Right atrium auricular region (tissue), 2 donors: ENCODE data around the gene SYT5. TPM values are rescaled to one million over a fixed set of nuclear protein-coding genes. Genes with fewer than 3 reads are reported as not detected.

Experiments used
- DNase-seq: peaks from one replicate; pipeline ENCODE4 v3.0.0-alpha.2; 2019; ENCODE audit warnings: low spot score
- H3K27ac ChIP-seq, 2 donors: fragments of 200-600 bp; sonication (generic); 1 replicate in 1 of 2; 2 replicates in 1 of 2; pipeline ENCODE4 v1.5.1; 2016 to 2019
- H3K27me3 ChIP-seq, 2 donors: fragments of 200-600 bp; sonication (generic); one replicate each; pipeline versions ENCODE4 v1.5.1 to v1.6.0; 2017 to 2019
- H3K36me3 ChIP-seq: fragments of 200-600 bp; sonication (generic); one replicate; pipeline ENCODE4 v1.5.1; 2016
- H3K4me1 ChIP-seq, 2 donors: fragments of 200-600 bp; sonication (generic); one replicate each; pipeline versions ENCODE4 v1.5.1 to v1.6.0; 2017 to 2019
- H3K4me3 ChIP-seq, 2 donors: fragments of 200-600 bp; sonication (generic); 1 replicate in 1 of 2; 2 replicates in 1 of 2; pipeline ENCODE4 v1.5.1; 2017 to 2019; ENCODE audit warnings: mild to moderate bottlenecking in 1 of 2, moderate library complexity in 1 of 2
- H3K9me3 ChIP-seq, 2 donors: fragments of 200-600 bp; sonication (generic); one replicate each; pipeline ENCODE4 v1.5.1; 2019
- CTCF ChIP-seq, 2 donors: fragments of 200-600 bp; sonication (generic); IDR thresholded peaks; one replicate each; pipeline ENCODE4 v1.5.1; 2019; ENCODE audit warnings: antibody characterized with exemption in 2 of 2
- total RNA-seq, 2 donors: library from RNA; depleted of rRNA; stranded (reverse); fragments of >200 nt; gene quantifications; one replicate each; pipeline ENCODE4 v1.1.0, GENCODE V29; 2016

SYT5 gene
- total RNA-seq, 2 donors from 2014 or later, result 0.08 TPM; not detected in 1

- no peak for DNase-seq
- H3K4me3 ChIP-seq, result no peak overlapping the region
- no peak for TF ChIP-seq CTCF (IDR thresholded peaks at IDR 0.05)
- H3K36me3 ChIP-seq, result no peaks in the 10 kb centered on the region
- no peak overlapping the region for H3K27ac ChIP-seq
- no peaks in the 10 kb centered on the region for H3K4me1 ChIP-seq
- no peaks in the 10 kb centered on the region for H3K9me3 ChIP-seq
- H3K27me3 ChIP-seq, result peaks cover 0 to 2% of the 10 kb centered on the region in 2 donors
These were observed 6.0 kb upstream of the SYT5 start for GRCh38 chr19:55186080-55186479.

- Histone ChIP-seq H3K9me3 (no peaks in the 10 kb centered on the region), H3K36me3 (no peaks in the 10 kb centered on the region), H3K4me1 (peaks cover 0 to 18% of the 10 kb centered on the region in 2 donors), H3K27me3 (peaks cover 15 to 37% of the 10 kb centered on the region in 2 donors), H3K4me3 (no peak overlapping the region), H3K27ac (no peak overlapping the region)
- no peak for DNase-seq
- TF ChIP-seq CTCF (IDR thresholded peaks at IDR 0.05), result no peak
These were observed 1.7 kb upstream of the SYT5 start for GRCh38 chr19:55181740-55182139.

- no peak for DNase-seq
- H3K4me3 ChIP-seq, result peak overlapping the region in 1 of 2 donors; percentile 39
- peaks cover 0 to 24% of the 10 kb centered on the region in 2 donors for H3K4me1 ChIP-seq
- H3K27ac ChIP-seq, result no peak overlapping the region
- H3K27me3 ChIP-seq, result peaks cover 26 to 65% of the 10 kb centered on the region in 2 donors
- H3K9me3 ChIP-seq, result no peaks in the 10 kb centered on the region
- no peak for TF ChIP-seq CTCF (IDR thresholded peaks at IDR 0.05)
- H3K36me3 ChIP-seq, result no peaks in the 10 kb centered on the region
These were observed 1.1 kb downstream of the SYT5 start for GRCh38 chr19:55178781-55179599.

- H3K27me3 ChIP-seq, result peaks cover 28 to 75% of the 10 kb centered on the region in 2 donors
- H3K36me3 ChIP-seq, result no peaks in the 10 kb centered on the region
- no peak for DNase-seq
- H3K4me3 ChIP-seq, result no peak overlapping the region
- H3K9me3 ChIP-seq, result no peaks in the 10 kb centered on the region
- no peak overlapping the region for H3K27ac ChIP-seq
- no peak for TF ChIP-seq CTCF (IDR thresholded peaks at IDR 0.05)
- H3K4me1 ChIP-seq, result peaks cover 0 to 33% of the 10 kb centered on the region in 2 donors
These were observed 4.0 kb downstream of the SYT5 start for GRCh38 chr19:55176076-55176475.

GRCh38 chr19:55175117-55175867, 4.8 kb downstream of the SYT5 start:
- DNase-seq, result no peak

More at GRCh38 chr19:55175117-55175867, 4.8 kb downstream of the SYT5 start:
- H3K27ac ChIP-seq, result no peak overlapping the region
- H3K4me3 ChIP-seq, result no peak overlapping the region
- peaks cover 0 to 32% of the 10 kb centered on the region in 2 donors for H3K4me1 ChIP-seq
- no peaks in the 10 kb centered on the region for H3K36me3 ChIP-seq
- peaks cover 21 to 69% of the 10 kb centered on the region in 2 donors for H3K27me3 ChIP-seq
- TF ChIP-seq CTCF (IDR thresholded peaks at IDR 0.05), result no peak
- H3K9me3 ChIP-seq, result no peaks in the 10 kb centered on the region
